ENCODE data around the gene ACE.

DNA sequence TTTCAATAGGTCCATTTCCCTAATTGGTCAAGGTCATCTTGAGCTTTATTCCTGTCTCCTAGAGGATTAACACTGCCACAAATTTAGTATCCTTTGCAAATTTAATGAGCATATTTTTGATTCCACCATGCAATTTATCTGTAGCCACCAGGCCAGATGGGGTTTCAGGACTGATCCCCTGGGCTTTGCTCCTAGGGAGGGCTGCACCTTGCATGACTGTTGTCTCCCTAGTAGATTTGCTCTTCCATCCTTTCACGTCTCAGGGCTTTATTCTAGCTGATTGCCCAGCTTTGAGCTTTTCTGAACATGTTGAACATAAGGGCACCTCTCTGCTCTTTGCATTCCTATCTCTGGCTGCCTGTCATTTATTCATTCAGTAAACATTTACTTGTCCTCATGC is 38.6 kb downstream of the ACE start:
- TF ChIP-seq, protein P1, sequence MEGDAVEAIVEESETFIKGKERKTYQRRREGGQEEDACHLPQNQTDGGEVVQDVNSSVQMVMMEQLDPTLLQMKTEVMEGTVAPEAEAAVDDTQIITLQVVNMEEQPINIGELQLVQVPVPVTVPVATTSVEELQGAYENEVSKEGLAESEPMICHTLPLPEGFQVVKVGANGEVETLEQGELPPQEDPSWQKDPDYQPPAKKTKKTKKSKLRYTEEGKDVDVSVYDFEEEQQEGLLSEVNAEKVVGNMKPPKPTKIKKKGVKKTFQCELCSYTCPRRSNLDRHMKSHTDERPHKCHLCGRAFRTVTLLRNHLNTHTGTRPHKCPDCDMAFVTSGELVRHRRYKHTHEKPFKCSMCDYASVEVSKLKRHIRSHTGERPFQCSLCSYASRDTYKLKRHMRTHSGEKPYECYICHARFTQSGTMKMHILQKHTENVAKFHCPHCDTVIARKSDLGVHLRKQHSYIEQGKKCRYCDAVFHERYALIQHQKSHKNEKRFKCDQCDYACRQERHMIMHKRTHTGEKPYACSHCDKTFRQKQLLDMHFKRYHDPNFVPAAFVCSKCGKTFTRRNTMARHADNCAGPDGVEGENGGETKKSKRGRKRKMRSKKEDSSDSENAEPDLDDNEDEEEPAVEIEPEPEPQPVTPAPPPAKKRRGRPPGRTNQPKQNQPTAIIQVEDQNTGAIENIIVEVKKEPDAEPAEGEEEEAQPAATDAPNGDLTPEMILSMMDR (conservative IDR thresholded peaks at IDR 0.05; ENCODE audit: low read depth, low read length), result no peak
- no peak for TF ChIP-seq EZH2 (IDR thresholded peaks at IDR 0.05; ENCODE audit: low read length, unreplicated experiment)
- no peak for TF ChIP-seq EZH2phosphoT487 (IDR thresholded peaks at IDR 0.05; ENCODE audit: borderline replicate concordance, low read length)

Measured in PC-3 (cell line).